Peyer's patch (tissue), 4 donors: ENCODE data around the gene RINL. TPM values are rescaled to one million over a fixed set of nuclear protein-coding genes. Genes with fewer than 3 reads are reported as not detected.
A peak's percentile ranks its signal among the peaks of the same experiment; 100 is the strongest.

Source experiments
- DNase-seq, 3 donors: peaks; one replicate each; pipeline ENCODE4 v3.0.0-alpha.2; 2017 to 2019
- H3K27ac ChIP-seq, 4 donors: fragments of 200-600 bp; sonication (generic); one replicate each; pipeline ENCODE4 v1.5.1; 2016 to 2019
- H3K27me3 ChIP-seq, 2 donors: fragments of 200-600 bp; sonication (generic); one replicate each; pipeline ENCODE4 v1.5.1; 2019
- H3K36me3 ChIP-seq, 3 donors: fragments of 200-600 bp; sonication (generic); one replicate each; pipeline ENCODE4 v1.5.1; 2016 to 2019
- H3K4me1 ChIP-seq, 4 donors: fragments of 200-600 bp; sonication (generic); one replicate each; pipeline ENCODE4 v1.5.1; 2016 to 2019
- H3K4me3 ChIP-seq, 4 donors: fragments of 200-600 bp; sonication (generic); 1 replicate in 3 of 4; 2 replicates in 1 of 4; pipeline ENCODE4 v1.5.1; 2016 to 2019; ENCODE audit warnings: mild to moderate bottlenecking in 1 of 4
- H3K9me3 ChIP-seq, 4 donors: fragments of 200-600 bp; sonication (generic); one replicate each; pipeline ENCODE4 v1.5.1; 2016 to 2019; ENCODE audit warnings: mild to moderate bottlenecking in 1 of 4
- CTCF ChIP-seq, 6 experiments: fragments of 450-650 bp in 4 of 6; fragments of 200-600 bp in 2 of 6; sonication (generic) in 1 of 6; IDR thresholded peaks; one replicate each; pipeline ENCODE4 v1.5.1; 2017 to 2019; ENCODE audit warnings: antibody characterized with exemption in 6 of 6, mild to moderate bottlenecking in 3 of 6, moderate library complexity in 1 of 6
- POLR2A ChIP-seq, 2 donors: fragments of 450-650 bp; IDR thresholded peaks; one replicate each; pipeline ENCODE4 v1.5.1; 2017; ENCODE audit warnings: antibody characterized with exemption in 2 of 2, mild to moderate bottlenecking in 2 of 2, moderate library complexity in 2 of 2
- total RNA-seq, 4 donors: library from RNA; depleted of rRNA; stranded (reverse); fragments of >200 nt; gene quantifications; one replicate each; pipeline ENCODE4 v1.1.0, GENCODE V29; 2016

The RINL gene
- total RNA-seq, 4 donors from 2014 or later: 4.6 to 22.3 (median 7.2) TPM

GRCh38 chr19:38841180-38841766 lies 36.8 kb downstream of the RINL start:
- H3K4me1 ChIP-seq: peaks cover 0 to 19% (median 16%) of the 10 kb centered on the region in 4 donors
- H3K27me3 ChIP-seq: no peaks in the 10 kb centered on the region
- peaks cover 0 to 98% (median 8%) of the 10 kb centered on the region in 3 donors for H3K36me3 ChIP-seq
- H3K4me3 ChIP-seq: peak overlapping the region in 2 of 4 donors; percentile 1 to 10
- TF ChIP-seq POLR2A (IDR thresholded peaks at IDR 0.05): no peak
- DNase-seq: no peak
- no peaks in the 10 kb centered on the region for H3K9me3 ChIP-seq
- peak overlapping the region; percentile 32 to 77 (median 54) for H3K27ac ChIP-seq

- peak overlapping the region in 3 of 4 donors; percentile 6 to 77 (median 32) for H3K27ac ChIP-seq
- no peak for DNase-seq
- no peaks in the 10 kb centered on the region for H3K27me3 ChIP-seq
- H3K36me3 ChIP-seq: peaks cover 0 to 97% (median 6%) of the 10 kb centered on the region in 3 donors
- peaks cover 0 to 19% (median 16%) of the 10 kb centered on the region in 4 donors for H3K4me1 ChIP-seq
- H3K9me3 ChIP-seq: no peaks in the 10 kb centered on the region
- peak overlapping the region in 1 of 4 donors; percentile 7 for H3K4me3 ChIP-seq
- TF ChIP-seq POLR2A (IDR thresholded peaks at IDR 0.05): no peak
- TF ChIP-seq CTCF (IDR thresholded peaks at IDR 0.05): no peak
Measured at GRCh38 chr19:38840583-38840968, 37.5 kb downstream of the RINL start.

GRCh38 chr19:38839816-38840582 lies 38.1 kb downstream of the RINL start:
- Histone ChIP-seq H3K4me3 (no peak overlapping the region), H3K27me3 (no peaks in the 10 kb centered on the region), H3K36me3 (peaks cover 0 to 92% (median 4%) of the 10 kb centered on the region in 3 donors), H3K4me1 (peaks cover 0 to 19% (median 16%) of the 10 kb centered on the region in 4 donors), H3K9me3 (no peaks in the 10 kb centered on the region), H3K27ac (peak overlapping the region in 1 of 4 donors; percentile 77)
- no peak for DNase-seq
- TF ChIP-seq POLR2A (IDR thresholded peaks at IDR 0.05) (no peak), CTCF (IDR thresholded peaks at IDR 0.05) (no peak)

GRCh38 chr19:38838986-38839761 lies 38.9 kb downstream of the RINL start:
- H3K27me3 ChIP-seq: no peaks in the 10 kb centered on the region
- peaks cover 0 to 19% (median 16%) of the 10 kb centered on the region in 4 donors for H3K4me1 ChIP-seq
- H3K27ac ChIP-seq: peak overlapping the region in 1 of 4 donors; percentile 45
- peaks cover 0 to 83% (median 4%) of the 10 kb centered on the region in 3 donors for H3K36me3 ChIP-seq
- TF ChIP-seq POLR2A (IDR thresholded peaks at IDR 0.05) (no peak), CTCF (IDR thresholded peaks at IDR 0.05) (no peak)
- no peaks in the 10 kb centered on the region for H3K9me3 ChIP-seq
- no peak overlapping the region for H3K4me3 ChIP-seq
- DNase-seq: no peak

GRCh38 chr19:38838208-38838985 lies 39.7 kb downstream of the RINL start:
- no peaks in the 10 kb centered on the region for H3K9me3 ChIP-seq
- H3K4me3 ChIP-seq: no peak overlapping the region
- TF ChIP-seq CTCF (IDR thresholded peaks at IDR 0.05): peak in 1 of 6 experiments; percentile 5
- no peak for TF ChIP-seq POLR2A (IDR thresholded peaks at IDR 0.05)
- H3K36me3 ChIP-seq: peaks cover 0 to 76% (median 0%) of the 10 kb centered on the region in 3 donors
- peak in 1 of 3 donors; percentile 66 for DNase-seq
- H3K27ac ChIP-seq: peak overlapping the region in 1 of 4 donors; percentile 45
- peaks cover 0 to 19% (median 11%) of the 10 kb centered on the region in 4 donors for H3K4me1 ChIP-seq
- H3K27me3 ChIP-seq: no peaks in the 10 kb centered on the region
